GM13977 (cell line): ENCODE measurements around the gene PLEKHN1.

Experiments
- DNase-seq: peaks from one replicate; pipeline ENCODE4 v3.0.0; 2012; ENCODE audit warnings: low spot score
- CTCF ChIP-seq: IDR thresholded peaks from 2 replicates; pipeline ENCODE4 v1.5.1; 2012; ENCODE audit warnings: mild to moderate bottlenecking, control low read depth; ENCODE audit not compliant: insufficient read depth; ENCODE audit errors: extremely low read depth, missing control alignments
- in situ Hi-C: fragments of 300-500 bp; cut with MboI; formaldehyde crosslinking; loops from one replicate; pipeline ENCODE4 v1.12.0; 2022; ENCODE audit warnings: low sequenced_read_pairs, low pct_unique_long_range_greater_than_20kb, mixed read lengths, inconsistent platforms; ENCODE audit not compliant: unreplicated experiment

Gene PLEKHN1

GRCh38 chr1:929712-930632 is 36.3 kb upstream of the PLEKHN1 start:
- in situ Hi-C loops = no loop called here
- DNase-seq = no peak
- no peak for TF ChIP-seq CTCF

- in situ Hi-C loops = no loop called here
- DNase-seq = no peak
- TF ChIP-seq CTCF = no peak
Measured at GRCh38 chr1:930633-931138, 35.6 kb upstream of the PLEKHN1 start.

- TF ChIP-seq CTCF = no peak
- in situ Hi-C loops = no loop called here
- DNase-seq = no peak
Measured at GRCh38 chr1:931380-932172, 34.7 kb upstream of the PLEKHN1 start.

GRCh38 chr1:932173-932510 is 34.1 kb upstream of the PLEKHN1 start:
- TF ChIP-seq CTCF = no peak
- in situ Hi-C loops = no loop called here
- DNase-seq = no peak

- in situ Hi-C loops = no loop called here
- no peak for DNase-seq
- no peak for TF ChIP-seq CTCF
Measured at GRCh38 chr1:932776-933602, 33.3 kb upstream of the PLEKHN1 start.

- in situ Hi-C loops = no loop called here
- TF ChIP-seq CTCF = no peak
- no peak for DNase-seq
Measured at GRCh38 chr1:933603-933940, 32.7 kb upstream of the PLEKHN1 start.
